Transverse colon (tissue), 3 donors: ENCODE results near the gene PNMA3.
"Not testable (repeated sequence)": the region's sequence is repeated elsewhere in the genome, so short reads cannot be mapped to it uniquely, and the experiment has no call there.

Experiments
- CTCF ChIP-seq, 5 experiments: fragments of 200-600 bp in 3 of 5; fragments of 450-650 bp in 2 of 5; sonication (generic) in 3 of 5; IDR thresholded peaks; 1 replicate in 2 of 5; 2 replicates in 3 of 5; pipeline ENCODE4 v1.5.1; 2016 to 2017; ENCODE audit warnings: antibody characterized with exemption in 5 of 5, inconsistent platforms in 3 of 5, mild to moderate bottlenecking in 2 of 5, moderate library complexity in 1 of 5
- POLR2A ChIP-seq: fragments of 450-650 bp; IDR thresholded peaks from one replicate; pipeline ENCODE4 v1.6.1; 2016; ENCODE audit warnings: antibody characterized with exemption, mild to moderate bottlenecking, moderate library complexity

- TF ChIP-seq CTCF (IDR thresholded peaks at IDR 0.05); POLR2A: not testable (repeated sequence)
Measured at GRCh38 chrX:153106092-153106801, 50.0 kb downstream of the PNMA3 start.
